Smooth muscle cell (in vitro differentiated cells): ENCODE measurements around the gene RHNO1. TPM values are rescaled to one million over a fixed set of nuclear protein-coding genes. Genes with fewer than 3 reads are reported as not detected.

Experiments
- DNase-seq: peaks from one replicate; lab custom pipeline; 2025; ENCODE audit not compliant: unreplicated experiment; lab: John Stamatoyannopoulos, UW
- H2AFZ ChIP-seq: fragments of 200-600 bp; sonication (generic); 2 replicates; pipeline ENCODE4 v1.6.0; 2016; ENCODE audit warnings: antibody characterized with exemption, low read depth, mild to moderate bottlenecking
- H3F3A ChIP-seq: fragments of 200-600 bp; sonication (generic); 2 replicates; pipeline ENCODE4 v1.6.0; 2017; ENCODE audit warnings: antibody characterized with exemption, low read depth
- H3K27ac ChIP-seq: fragments of 200-600 bp; sonication (generic); 2 replicates; pipeline ENCODE4 v1.5.1; 2016; ENCODE audit warnings: low read depth, mild to moderate bottlenecking
- H3K27me3 ChIP-seq: fragments of 200-600 bp; sonication (generic); 2 replicates; pipeline ENCODE4 v1.6.1; 2016; ENCODE audit warnings: low read depth, mild to moderate bottlenecking
- H3K36me3 ChIP-seq: fragments of 200-600 bp; sonication (generic); 2 replicates; pipeline ENCODE4 v1.5.1; 2016; ENCODE audit warnings: low read depth
- H3K4me1 ChIP-seq: fragments of 200-600 bp; sonication (generic); 2 replicates; pipeline ENCODE4 v1.5.1; 2016; ENCODE audit warnings: low read depth
- H3K4me2 ChIP-seq: fragments of 200-600 bp; sonication (generic); 2 replicates; pipeline ENCODE4 v1.6.0; 2016; ENCODE audit warnings: mild to moderate bottlenecking
- H3K4me3 ChIP-seq: fragments of 200-600 bp; sonication (generic); 2 replicates; pipeline ENCODE4 v1.5.1; 2016; ENCODE audit warnings: mild to moderate bottlenecking
- H3K79me2 ChIP-seq: fragments of 200-600 bp; sonication (generic); 2 replicates; pipeline ENCODE4 v1.6.0; 2016; ENCODE audit warnings: low read depth, mild to moderate bottlenecking
- H3K9ac ChIP-seq: fragments of 200-600 bp; sonication (generic); 2 replicates; pipeline ENCODE4 v1.6.0; 2016; ENCODE audit warnings: low read depth
- H3K9me3 ChIP-seq: fragments of 200-600 bp; sonication (generic); replicated peaks from 2 replicates; pipeline ENCODE4 v1.5.1; 2016; ENCODE audit warnings: low read depth
- H4K20me1 ChIP-seq: fragments of 200-600 bp; sonication (generic); 2 replicates; pipeline ENCODE4 v1.6.0; 2016; ENCODE audit warnings: low read depth
- CTCF ChIP-seq: fragments of 200-600 bp; sonication (generic); IDR thresholded peaks from 2 replicates; pipeline ENCODE4 v1.5.1; 2017; ENCODE audit warnings: borderline replicate concordance, mild to moderate bottlenecking, antibody characterized with exemption; ENCODE audit not compliant: insufficient read depth, poor library complexity, severe bottlenecking
- WGBS: methylation state at CpG from one replicate; pipeline ENCODE4 v1.1.7; 2016; ENCODE audit warnings: low lambda C conversion rate; 5-methylcytosine and 5-hydroxymethylcytosine counted together
- polyA plus RNA-seq: library from polyadenylated mRNA; unstranded; fragments of >200 nt; fragmentation: Nextera tagmentation; extraction: Ambion mirVana; gene quantifications from 2 replicates; pipeline ENCODE4 v1.2.1, GENCODE V29; 2016
- total RNA-seq: library from RNA; depleted of rRNA; stranded (reverse); fragments of >200 nt; gene quantifications from 2 replicates; pipeline ENCODE4 v1.2.3, GENCODE V29; 2014

RHNO1 gene
- total and polyA plus RNA-seq, 2 experiments from 2014 or later: 22.6 to 29.7 TPM

GRCh38 chr12:2890388-2891239 is 13.6 kb downstream of the RHNO1 start, which contains the start of gene TULP3:
TULP3 (plus strand) TSS chr12:2890891; CDS start chr12:2890948, 57 bp downstream.
- DNase-seq: peak; percentile 96
- peaks cover 19% of the 10 kb centered on the region for H3K4me1 ChIP-seq
- no peak for TF ChIP-seq CTCF
- H3K79me2 ChIP-seq: peaks cover 38% of the 10 kb centered on the region
- peaks cover 40% of the 10 kb centered on the region for H4K20me1 ChIP-seq
- no peaks in the 10 kb centered on the region for H3K27me3 ChIP-seq
- peaks cover 4% of the 10 kb centered on the region for H3F3A ChIP-seq
- H3K4me3 ChIP-seq: peak within 1 kb of the TSS; percentile 74
- no peaks in the 10 kb centered on the region for H3K9me3 ChIP-seq
- WGBS: 2% methylated on average over 71 of the region's 83 CpGs
- H3K27ac ChIP-seq: peak within 1 kb of the TSS; percentile 85
- peak within 1 kb of the TSS; percentile 83 for H3K4me2 ChIP-seq
- peak within 1 kb of the TSS; percentile 87 for H2AFZ ChIP-seq
- H3K9ac ChIP-seq: peak within 1 kb of the TSS; percentile 86
- H3K36me3 ChIP-seq: no peaks in the 10 kb centered on the region

- peak; percentile 79 for DNase-seq
- peak overlapping the region; percentile 86 for H3K9ac ChIP-seq
- H2AFZ ChIP-seq: peak overlapping the region; percentile 64
- peaks cover 19% of the 10 kb centered on the region for H3K4me1 ChIP-seq
- H4K20me1 ChIP-seq: peaks cover 48% of the 10 kb centered on the region
- H3K36me3 ChIP-seq: no peaks in the 10 kb centered on the region
- peak overlapping the region; percentile 85 for H3K27ac ChIP-seq
- peak overlapping the region; percentile 74 for H3K4me3 ChIP-seq
- no peaks in the 10 kb centered on the region for H3K27me3 ChIP-seq
- peak overlapping the region; percentile 83 for H3K4me2 ChIP-seq
- no peak for TF ChIP-seq CTCF
- H3F3A ChIP-seq: peaks cover 4% of the 10 kb centered on the region
- H3K79me2 ChIP-seq: peaks cover 47% of the 10 kb centered on the region
- no peaks in the 10 kb centered on the region for H3K9me3 ChIP-seq
- WGBS: 26% methylated on average over 42 of the region's 42 CpGs
Measured at GRCh38 chr12:2891240-2892053, 14.4 kb downstream of the RHNO1 start.

- peak overlapping the region; percentile 74 for H3K4me3 ChIP-seq
- H3K9ac ChIP-seq: no peak overlapping the region
- no peak for TF ChIP-seq CTCF
- H3F3A ChIP-seq: peaks cover 4% of the 10 kb centered on the region
- no peak for DNase-seq
- no peaks in the 10 kb centered on the region for H3K36me3 ChIP-seq
- peaks cover 55% of the 10 kb centered on the region for H3K79me2 ChIP-seq
- H3K9me3 ChIP-seq: no peaks in the 10 kb centered on the region
- H3K4me2 ChIP-seq: peak overlapping the region; percentile 83
- peak overlapping the region; percentile 85 for H3K27ac ChIP-seq
- H3K27me3 ChIP-seq: no peaks in the 10 kb centered on the region
- peaks cover 19% of the 10 kb centered on the region for H3K4me1 ChIP-seq
- WGBS: 90% methylated on average over 12 of the region's 12 CpGs
- H4K20me1 ChIP-seq: peaks cover 55% of the 10 kb centered on the region
- H2AFZ ChIP-seq: no peak overlapping the region
Measured at GRCh38 chr12:2892246-2892645, 15.2 kb downstream of the RHNO1 start.
